OCI-LY1 (cell line): ENCODE data around the gene TSACC.

Experiments
- H2AFZ ChIP-seq: fragments of 200-600 bp; sonication (generic), shearing (Covaris generic); 2 replicates; pipeline ENCODE4 v1.6.0; 2014; ENCODE audit warnings: antibody characterized with exemption, mild to moderate bottlenecking, low read length
- H3F3A ChIP-seq: fragments of 200-600 bp; sonication (generic), shearing (Covaris generic); 2 replicates; pipeline ENCODE4 v1.6.0; 2014; ENCODE audit warnings: mild to moderate bottlenecking, antibody characterized with exemption, low read length, moderate library complexity; ENCODE audit not compliant: insufficient read depth
- H3K27ac ChIP-seq: fragments of 200-600 bp; sonication (generic); 2 replicates; pipeline ENCODE4 v1.5.1; 2014; ENCODE audit warnings: low read length, mixed run types, mild to moderate bottlenecking, low read depth; ENCODE audit not compliant: poor library complexity, severe bottlenecking
- H3K27me3 ChIP-seq: fragments of 200-600 bp; sonication (generic); 2 replicates; pipeline ENCODE4 v1.6.0; 2014; ENCODE audit warnings: antibody characterized with exemption, mild to moderate bottlenecking, low read length, moderate library complexity; ENCODE audit not compliant: insufficient read depth
- H3K36me3 ChIP-seq: fragments of 200-600 bp; sonication (generic); 2 replicates; pipeline ENCODE4 v1.6.1; 2014; ENCODE audit warnings: mild to moderate bottlenecking, antibody characterized with exemption, low read length, moderate library complexity, mixed read lengths; ENCODE audit not compliant: insufficient read depth
- H3K4me1 ChIP-seq: fragments of 200-600 bp; sonication (generic); 2 replicates; pipeline ENCODE4 v1.5.1; 2014; ENCODE audit warnings: mild to moderate bottlenecking, low read length, moderate library complexity; ENCODE audit not compliant: insufficient read depth, severe bottlenecking
- H3K4me2 ChIP-seq: fragments of 200-600 bp; sonication (generic), shearing (Covaris generic); 2 replicates; pipeline ENCODE4 v1.6.1; 2014; ENCODE audit warnings: low read length
- H3K4me3 ChIP-seq: fragments of 200-600 bp; sonication (generic); 2 replicates; pipeline ENCODE4 v1.5.1; 2014; ENCODE audit warnings: low read length, low read depth, mild to moderate bottlenecking, mixed read lengths; ENCODE audit not compliant: poor library complexity, severe bottlenecking
- H3K79me2 ChIP-seq: fragments of 200-600 bp; shearing (Covaris generic); 2 replicates; pipeline ENCODE4 v1.6.1; 2016; ENCODE audit warnings: mixed run types, low read length, mixed read lengths; ENCODE audit not compliant: insufficient read depth
- H3K9ac ChIP-seq: fragments of 200-600 bp; sonication (generic), shearing (Covaris generic); 2 replicates; pipeline ENCODE4 v1.6.1; 2014; ENCODE audit warnings: mild to moderate bottlenecking, low read length, mixed read lengths
- H3K9me2 ChIP-seq: fragments of 200-600 bp; sonication (generic), shearing (Covaris generic); 2 replicates; pipeline ENCODE4 v1.6.1; 2014; ENCODE audit warnings: low read depth, mild to moderate bottlenecking, low read length, mixed read lengths
- H3K9me3 ChIP-seq: fragments of 200-600 bp; shearing (Covaris generic); 2 replicates; pipeline ENCODE4 v1.6.1; 2014; ENCODE audit warnings: low read length, mixed read lengths
- H4K20me1 ChIP-seq: fragments of 200-600 bp; sonication (generic), shearing (Covaris generic); 2 replicates; pipeline ENCODE4 v1.6.0; 2016; ENCODE audit warnings: mild to moderate bottlenecking, low read length; ENCODE audit not compliant: insufficient read depth
- CTCF ChIP-seq: fragments of 200-600 bp; sonication (generic), shearing (Covaris generic); IDR thresholded peaks from 2 replicates; pipeline ENCODE4 v1.5.1; 2017; ENCODE audit warnings: mild to moderate bottlenecking, antibody characterized with exemption, low read length, moderate library complexity, mixed read lengths
- EZH2 ChIP-seq: fragments of 200-600 bp; sonication (generic), shearing (Covaris generic); IDR thresholded peaks from 2 replicates; pipeline ENCODE4 v1.8.0; 2017; ENCODE audit warnings: borderline replicate concordance, mixed run types, mild to moderate bottlenecking, antibody characterized with exemption, low read length, moderate library complexity, mixed read lengths

Gene TSACC

GRCh38 chr1:156371553-156372264 is 33.4 kb downstream of the TSACC start:
- no peaks in the 10 kb centered on the region for H3K79me2 ChIP-seq
- peaks cover 6% of the 10 kb centered on the region for H3K4me1 ChIP-seq
- H3K27me3 ChIP-seq = no peaks in the 10 kb centered on the region; the same call in 1 of the 2 replicates
- H3K4me2 ChIP-seq = no peak overlapping the region
- H4K20me1 ChIP-seq = no peaks in the 10 kb centered on the region
- no peak overlapping the region for H2AFZ ChIP-seq
- H3F3A ChIP-seq = no peaks in the 10 kb centered on the region
- no peak overlapping the region for H3K4me3 ChIP-seq
- no peak overlapping the region for H3K27ac ChIP-seq
- no peak overlapping the region for H3K9ac ChIP-seq
- TF ChIP-seq EZH2 (no peak), CTCF (no peak)
- H3K9me2 ChIP-seq = no peaks in the 10 kb centered on the region
- H3K9me3 ChIP-seq = no peaks in the 10 kb centered on the region
- H3K36me3 ChIP-seq = no peaks in the 10 kb centered on the region

GRCh38 chr1:156372265-156372586 is 33.9 kb downstream of the TSACC start:
- Histone ChIP-seq H3K4me1 (peaks cover 6% of the 10 kb centered on the region), H3K4me3 (no peak overlapping the region), H4K20me1 (no peaks in the 10 kb centered on the region), H3K79me2 (no peaks in the 10 kb centered on the region), H3K9me2 (no peaks in the 10 kb centered on the region), H3K36me3 (no peaks in the 10 kb centered on the region), H3K9me3 (no peaks in the 10 kb centered on the region), H3K9ac (no peak overlapping the region), H3K27ac (no peak overlapping the region), H2AFZ (no peak overlapping the region), H3K4me2 (no peak overlapping the region), H3K27me3 (no peaks in the 10 kb centered on the region; the same call in 1 of the 2 replicates), H3F3A (no peaks in the 10 kb centered on the region)
- no peak for TF ChIP-seq CTCF
- no peak for TF ChIP-seq EZH2

GRCh38 chr1:156372876-156373275 is 34.5 kb downstream of the TSACC start:
- Histone ChIP-seq H3K36me3 (no peaks in the 10 kb centered on the region), H3F3A (no peaks in the 10 kb centered on the region), H3K4me2 (no peak overlapping the region), H3K27me3 (no peaks in the 10 kb centered on the region), H3K27ac (no peak overlapping the region), H3K4me1 (peaks cover 6% of the 10 kb centered on the region), H3K9me2 (no peaks in the 10 kb centered on the region), H4K20me1 (no peaks in the 10 kb centered on the region), H3K9ac (no peak overlapping the region), H3K79me2 (no peaks in the 10 kb centered on the region), H3K9me3 (no peaks in the 10 kb centered on the region), H2AFZ (no peak overlapping the region), H3K4me3 (no peak overlapping the region)
- TF ChIP-seq EZH2 = no peak
- no peak for TF ChIP-seq CTCF
